HG02610 (cell line): ENCODE measurements around the gene CLTC.
"Not testable (repeated sequence)": the region's sequence is repeated elsewhere in the genome, so short reads cannot be mapped to it uniquely, and the experiment has no call there.

ENCODE experiments used
- ATAC-seq: cut with Tn5 transposase; IDR thresholded peaks from one replicate; pipeline ENCODE4 v1.9.1; 2021; ENCODE audit warnings: mild to moderate bottlenecking, moderate library complexity; ENCODE audit not compliant: unreplicated experiment

The CLTC gene

GRCh38 chr17:59619298-59620063 lies at the start of gene CLTC:
Gene CLTC, plus strand, starts transcription at chr17:59619895. Its CDS starts 237 bp downstream, at chr17:59620132.
- peak; percentile 81 for ATAC-seq

- ATAC-seq: no peak
Observed at GRCh38 chr17:59572301-59572924, 47.3 kb upstream of the CLTC start.

- ATAC-seq: not testable (repeated sequence)
Observed at GRCh38 chr17:59584168-59584567, 35.5 kb upstream of the CLTC start.

- ATAC-seq: no peak
Observed at GRCh38 chr17:59600169-59600568, 19.5 kb upstream of the CLTC start.

- peak; percentile 62 for ATAC-seq
Observed at GRCh38 chr17:59601130-59601529, 18.6 kb upstream of the CLTC start.

- no peak for ATAC-seq
Observed at GRCh38 chr17:59607061-59607460, 12.6 kb upstream of the CLTC start.

GRCh38 chr17:59607817-59608403 lies 11.8 kb upstream of the CLTC start:
- no peak for ATAC-seq

- no peak for ATAC-seq
Observed at GRCh38 chr17:59611503-59611902, 8.2 kb upstream of the CLTC start.

- no peak for ATAC-seq
Observed at GRCh38 chr17:59616253-59616920, 3.3 kb upstream of the CLTC start.

GRCh38 chr17:59617156-59617732 lies 2.5 kb upstream of the CLTC start:
- no peak for ATAC-seq

- no peak for ATAC-seq
Observed at GRCh38 chr17:59619035-59619297, 729 bp upstream of the CLTC start.

- no peak for ATAC-seq
Observed at GRCh38 chr17:59620064-59620359, 317 bp downstream of the CLTC start.

GRCh38 chr17:59620518-59621259 lies 994 bp downstream of the CLTC start:
- no peak for ATAC-seq

- ATAC-seq: no peak
Observed at GRCh38 chr17:59621771-59622170, 2.1 kb downstream of the CLTC start.

- no peak for ATAC-seq
Observed at GRCh38 chr17:59623151-59623550, 3.5 kb downstream of the CLTC start.

GRCh38 chr17:59626756-59627155 lies 7.1 kb downstream of the CLTC start:
- ATAC-seq: no peak

GRCh38 chr17:59627274-59627673 lies 7.6 kb downstream of the CLTC start:
- no peak for ATAC-seq

GRCh38 chr17:59627770-59628171 lies 8.1 kb downstream of the CLTC start:
- peak; percentile 39 for ATAC-seq

- ATAC-seq: no peak
Observed at GRCh38 chr17:59629174-59629573, 9.5 kb downstream of the CLTC start.

GRCh38 chr17:59631276-59631675 lies 11.6 kb downstream of the CLTC start:
- ATAC-seq: no peak

GRCh38 chr17:59632398-59632797 lies 12.7 kb downstream of the CLTC start:
- no peak for ATAC-seq
